Loucy (cell line): ENCODE results near the gene RIN3.

ENCODE experiments used
- CTCF ChIP-seq: fragments of 200-600 bp; sonication (generic); conservative IDR thresholded peaks from 2 replicates; pipeline ENCODE4 v1.5.1; 2014; ENCODE audit warnings: mild to moderate bottlenecking, antibody characterized with exemption, low read length
- EZH2phosphoT487 ChIP-seq: fragments of 200-600 bp; IDR thresholded peaks from 2 replicates; pipeline ENCODE4 v1.6.1; 2018; ENCODE audit warnings: antibody characterized with exemption, mild to moderate bottlenecking, moderate library complexity, borderline replicate concordance

GRCh38 chr14:92502541-92503286, 10.9 kb upstream of the RIN3 start:
- TF ChIP-seq EZH2phosphoT487 (no peak), CTCF (no peak)
